Measurements from ENCODE around the gene PRUNE2.

Gene PRUNE2

GRCh38 chr9:76620581-76620980, 285.3 kb downstream of the PRUNE2 start:
- Histone ChIP-seq H3K79me2 (ENCODE audit: insufficient read depth, low read length) (no peaks in the 10 kb centered on the region), H3K9ac (ENCODE audit: low read length) (no peak overlapping the region), H3K4me2 (ENCODE audit: low read depth, low read length, poor library complexity, severe bottlenecking) (no peak overlapping the region), H3F3A (ENCODE audit: insufficient read depth) (no peaks in the 10 kb centered on the region), H3K36me3 (ENCODE audit: low read length) (no peaks in the 10 kb centered on the region), H3K4me3 (ENCODE audit: insufficient read depth, low read length, poor library complexity, severe bottlenecking) (no peak overlapping the region), H4K20me1 (ENCODE audit: low read depth, low read length) (no peaks in the 10 kb centered on the region), H3K9me3 (ENCODE audit: insufficient read depth, low read length) (no peaks in the 10 kb centered on the region), H3K9me2 (replicated peaks; ENCODE audit: insufficient read depth, low read length) (no peaks in the 10 kb centered on the region), H3K27ac (ENCODE audit: low read depth, low read length) (no peak overlapping the region), H3K27me3 (ENCODE audit: low read length) (no peaks in the 10 kb centered on the region), H2AFZ (ENCODE audit: low read depth, low read length, severe bottlenecking) (no peak overlapping the region)
- no peak for TF ChIP-seq CTCF (IDR thresholded peaks at IDR 0.05; ENCODE audit: insufficient read depth, low read length, poor library complexity, severe bottlenecking)
- no peak for TF ChIP-seq EZH2phosphoT487 (conservative IDR thresholded peaks at IDR 0.05; ENCODE audit: low read length)

- H3K27me3 ChIP-seq (ENCODE audit: low read length), result no peaks in the 10 kb centered on the region
- TF ChIP-seq CTCF (IDR thresholded peaks at IDR 0.05; ENCODE audit: insufficient read depth, low read length, poor library complexity, severe bottlenecking) (no peak), EZH2phosphoT487 (conservative IDR thresholded peaks at IDR 0.05; ENCODE audit: low read length) (no peak)
- no peaks in the 10 kb centered on the region for H3K9me2 ChIP-seq (replicated peaks; ENCODE audit: insufficient read depth, low read length)
- H3K9ac ChIP-seq (ENCODE audit: low read length), result no peak overlapping the region
- H3K27ac ChIP-seq (ENCODE audit: low read depth, low read length), result no peak overlapping the region
- H4K20me1 ChIP-seq (ENCODE audit: low read depth, low read length), result no peaks in the 10 kb centered on the region
- H3K36me3 ChIP-seq (ENCODE audit: low read length), result no peaks in the 10 kb centered on the region
- no peaks in the 10 kb centered on the region for H3K79me2 ChIP-seq (ENCODE audit: insufficient read depth, low read length)
- H2AFZ ChIP-seq (ENCODE audit: low read depth, low read length, severe bottlenecking), result no peak overlapping the region
- no peaks in the 10 kb centered on the region for H3F3A ChIP-seq (ENCODE audit: insufficient read depth)
- H3K9me3 ChIP-seq (ENCODE audit: insufficient read depth, low read length), result no peaks in the 10 kb centered on the region
- H3K4me3 ChIP-seq (ENCODE audit: insufficient read depth, low read length, poor library complexity, severe bottlenecking), result no peak overlapping the region
- H3K4me2 ChIP-seq (ENCODE audit: low read depth, low read length, poor library complexity, severe bottlenecking), result no peak overlapping the region
Observed at GRCh38 chr9:76619640-76620039, 286.3 kb downstream of the PRUNE2 start.

GRCh38 chr9:76619197-76619596, 286.7 kb downstream of the PRUNE2 start:
- Histone ChIP-seq H3F3A (ENCODE audit: insufficient read depth) (no peaks in the 10 kb centered on the region), H3K4me2 (ENCODE audit: low read depth, low read length, poor library complexity, severe bottlenecking) (no peak overlapping the region), H3K27ac (ENCODE audit: low read depth, low read length) (no peak overlapping the region), H3K9ac (ENCODE audit: low read length) (no peak overlapping the region), H3K27me3 (ENCODE audit: low read length) (no peaks in the 10 kb centered on the region), H3K79me2 (ENCODE audit: insufficient read depth, low read length) (no peaks in the 10 kb centered on the region), H3K9me2 (replicated peaks; ENCODE audit: insufficient read depth, low read length) (no peaks in the 10 kb centered on the region), H3K36me3 (ENCODE audit: low read length) (no peaks in the 10 kb centered on the region), H2AFZ (ENCODE audit: low read depth, low read length, severe bottlenecking) (no peak overlapping the region), H3K4me3 (ENCODE audit: insufficient read depth, low read length, poor library complexity, severe bottlenecking) (no peak overlapping the region), H3K9me3 (ENCODE audit: insufficient read depth, low read length) (no peaks in the 10 kb centered on the region), H4K20me1 (ENCODE audit: low read depth, low read length) (no peaks in the 10 kb centered on the region)
- TF ChIP-seq CTCF (IDR thresholded peaks at IDR 0.05; ENCODE audit: insufficient read depth, low read length, poor library complexity, severe bottlenecking), result no peak
- TF ChIP-seq EZH2phosphoT487 (conservative IDR thresholded peaks at IDR 0.05; ENCODE audit: low read length), result no peak
